ENCODE measurements around the gene AP1S1.

AP1S1 gene

GRCh38 chr7:101165075-101165957, 11.0 kb downstream of the AP1S1 start, which contains the start of gene VGF:
VGF (minus strand) TSS chr7:101165569; CDS start chr7:101164843, 726 bp downstream.
- Histone ChIP-seq H3K4me3 (ENCODE audit: insufficient read depth, low read depth, low read length, poor library complexity, severe bottlenecking) (no peak within 1 kb of the TSS), H3K4me1 (ENCODE audit: control insufficient read depth, insufficient read depth, low read length, poor library complexity, severe bottlenecking) (peaks cover 49% of the 10 kb centered on the region), H3K9me3 (ENCODE audit: control insufficient read depth, low read length) (no peaks in the 10 kb centered on the region), H3K27ac (ENCODE audit: insufficient read depth, low read length, poor library complexity, severe bottlenecking) (no peak within 1 kb of the TSS), H3K36me3 (ENCODE audit: control insufficient read depth, insufficient read depth, low read length) (no peaks in the 10 kb centered on the region), H3K27me3 (replicated peaks; ENCODE audit: control insufficient read depth, insufficient read depth, low read length, poor library complexity, severe bottlenecking) (peaks cover 82% of the 10 kb centered on the region)
- DNase-seq = peak; percentile 80 to 87 (median 83)

- no peaks in the 10 kb centered on the region for H3K36me3 ChIP-seq (ENCODE audit: control insufficient read depth, insufficient read depth, low read length)
- H3K9me3 ChIP-seq (ENCODE audit: control insufficient read depth, low read length) = no peaks in the 10 kb centered on the region
- H3K4me3 ChIP-seq (ENCODE audit: insufficient read depth, low read depth, low read length, poor library complexity, severe bottlenecking) = no peak overlapping the region
- H3K4me1 ChIP-seq (ENCODE audit: control insufficient read depth, insufficient read depth, low read length, poor library complexity, severe bottlenecking) = peaks cover 56% of the 10 kb centered on the region
- peaks cover 88% of the 10 kb centered on the region for H3K27me3 ChIP-seq (replicated peaks; ENCODE audit: control insufficient read depth, insufficient read depth, low read length, poor library complexity, severe bottlenecking)
- H3K27ac ChIP-seq (ENCODE audit: insufficient read depth, low read length, poor library complexity, severe bottlenecking) = no peak overlapping the region
- DNase-seq = no peak
These were observed 11.8 kb downstream of the AP1S1 start for GRCh38 chr7:101165958-101166647.

DNA sequence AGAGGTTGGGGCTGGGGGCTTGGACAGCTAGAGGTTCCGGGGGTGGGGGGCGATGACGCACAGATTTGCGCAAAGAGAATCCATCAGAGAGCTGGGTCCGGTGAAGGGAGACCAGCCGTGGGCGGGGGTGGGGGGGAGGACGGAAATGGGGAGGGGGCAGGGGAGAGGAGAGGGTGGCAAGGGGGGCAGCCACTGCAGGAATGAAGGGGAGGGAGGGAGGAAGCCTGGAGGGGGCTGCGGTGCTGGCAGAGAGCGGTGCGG, 12.3 kb downstream of the AP1S1 start:
- no peaks in the 10 kb centered on the region for H3K9me3 ChIP-seq (ENCODE audit: control insufficient read depth, low read length)
- H3K27ac ChIP-seq (ENCODE audit: insufficient read depth, low read length, poor library complexity, severe bottlenecking) = no peak overlapping the region
- H3K4me3 ChIP-seq (ENCODE audit: insufficient read depth, low read depth, low read length, poor library complexity, severe bottlenecking) = no peak overlapping the region
- DNase-seq = no peak
- peaks cover 61% of the 10 kb centered on the region for H3K4me1 ChIP-seq (ENCODE audit: control insufficient read depth, insufficient read depth, low read length, poor library complexity, severe bottlenecking)
- H3K27me3 ChIP-seq (replicated peaks; ENCODE audit: control insufficient read depth, insufficient read depth, low read length, poor library complexity, severe bottlenecking) = peaks cover 88% of the 10 kb centered on the region
- no peaks in the 10 kb centered on the region for H3K36me3 ChIP-seq (ENCODE audit: control insufficient read depth, insufficient read depth, low read length)

- Histone ChIP-seq H3K27ac (ENCODE audit: insufficient read depth, low read length, poor library complexity, severe bottlenecking) (no peak overlapping the region), H3K9me3 (ENCODE audit: control insufficient read depth, low read length) (no peaks in the 10 kb centered on the region), H3K27me3 (replicated peaks; ENCODE audit: control insufficient read depth, insufficient read depth, low read length, poor library complexity, severe bottlenecking) (peaks cover 88% of the 10 kb centered on the region), H3K4me1 (ENCODE audit: control insufficient read depth, insufficient read depth, low read length, poor library complexity, severe bottlenecking) (peaks cover 66% of the 10 kb centered on the region), H3K36me3 (ENCODE audit: control insufficient read depth, insufficient read depth, low read length) (no peaks in the 10 kb centered on the region), H3K4me3 (ENCODE audit: insufficient read depth, low read depth, low read length, poor library complexity, severe bottlenecking) (no peak overlapping the region)
- DNase-seq = no peak
These were observed 12.8 kb downstream of the AP1S1 start for GRCh38 chr7:101166909-101167644.

DNA sequence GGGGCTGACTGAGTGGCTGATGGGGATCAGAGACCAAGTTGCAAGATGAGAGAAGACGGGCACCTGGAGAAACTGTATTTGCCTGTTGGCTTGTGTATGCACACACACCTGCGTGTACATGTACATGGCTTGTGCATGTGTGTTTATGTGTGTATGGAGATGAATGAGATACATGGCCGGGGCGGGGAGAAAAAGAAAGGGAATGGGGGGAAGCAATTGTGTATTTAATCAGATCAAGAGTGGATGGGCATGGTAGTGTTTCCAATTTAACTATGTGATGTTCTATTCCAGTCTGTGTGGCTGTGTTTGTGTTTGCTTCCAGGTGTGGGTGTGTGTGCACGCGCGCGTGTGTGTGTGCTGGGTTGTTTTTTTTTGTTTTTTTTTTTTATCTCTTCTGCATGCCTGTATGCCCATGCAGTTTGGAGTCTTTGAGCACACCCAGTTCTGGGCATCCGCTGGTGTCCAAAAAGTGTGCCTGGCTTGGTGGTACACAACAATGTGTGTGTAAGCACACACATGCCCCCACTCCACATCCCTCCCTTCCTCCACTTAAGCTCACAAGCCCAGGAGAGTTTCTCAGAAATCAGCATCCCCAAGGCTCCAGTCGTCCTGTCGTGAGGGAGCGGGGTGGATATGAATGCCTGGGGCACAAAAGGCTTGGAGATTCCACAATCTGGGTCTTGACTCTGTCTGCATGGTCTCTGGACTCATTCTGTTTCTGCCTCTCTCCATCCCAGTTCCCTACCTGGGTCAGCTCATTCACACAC, 13.6 kb downstream of the AP1S1 start:
- Histone ChIP-seq H3K4me1 (ENCODE audit: control insufficient read depth, insufficient read depth, low read length, poor library complexity, severe bottlenecking) (peaks cover 68% of the 10 kb centered on the region), H3K27me3 (replicated peaks; ENCODE audit: control insufficient read depth, insufficient read depth, low read length, poor library complexity, severe bottlenecking) (peaks cover 88% of the 10 kb centered on the region)
- no peak for DNase-seq

DNA sequence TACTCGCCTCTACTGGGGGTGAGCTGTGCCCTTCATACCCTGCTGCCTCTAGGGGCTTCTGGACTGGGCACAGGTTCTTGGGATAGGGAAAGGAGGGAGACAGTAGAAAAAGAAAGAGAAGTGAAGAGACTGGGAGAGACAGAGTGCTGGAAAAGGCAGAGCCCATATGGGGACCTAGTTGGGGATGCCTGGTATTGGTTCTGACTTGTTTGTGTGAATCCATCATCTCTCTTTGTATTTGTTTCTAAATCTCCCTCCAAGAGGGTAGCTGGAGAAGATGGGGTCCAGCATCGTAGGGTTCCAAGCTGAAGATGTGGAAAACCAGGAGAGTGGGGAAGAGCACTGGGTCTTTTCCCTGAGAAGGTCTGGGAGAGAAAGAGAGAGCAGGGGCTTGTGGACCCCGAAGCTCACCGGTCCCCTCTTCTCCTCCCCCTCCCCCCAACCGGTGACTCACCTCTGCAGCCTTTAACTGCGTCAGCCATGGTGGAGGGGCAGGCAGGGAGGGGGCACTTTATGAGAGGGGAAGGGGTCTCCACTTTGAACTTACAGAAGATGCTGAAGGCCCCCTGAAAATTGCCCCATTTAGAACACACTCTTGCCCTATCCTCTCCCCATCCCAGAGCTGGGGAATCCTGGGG, 14.3 kb downstream of the AP1S1 start:
- Histone ChIP-seq H3K9me3 (ENCODE audit: control insufficient read depth, low read length) (no peaks in the 10 kb centered on the region), H3K27ac (ENCODE audit: insufficient read depth, low read length, poor library complexity, severe bottlenecking) (no peak overlapping the region), H3K36me3 (ENCODE audit: control insufficient read depth, insufficient read depth, low read length) (no peaks in the 10 kb centered on the region), H3K4me3 (ENCODE audit: insufficient read depth, low read depth, low read length, poor library complexity, severe bottlenecking) (no peak overlapping the region), H3K27me3 (replicated peaks; ENCODE audit: control insufficient read depth, insufficient read depth, low read length, poor library complexity, severe bottlenecking) (peaks cover 95% of the 10 kb centered on the region), H3K4me1 (ENCODE audit: control insufficient read depth, insufficient read depth, low read length, poor library complexity, severe bottlenecking) (peaks cover 72% of the 10 kb centered on the region)
- no peak for DNase-seq

More for the DNA sequence above, 13.6 kb downstream of the AP1S1 start:
- H3K9me3 ChIP-seq (ENCODE audit: control insufficient read depth, low read length) = no peaks in the 10 kb centered on the region
- H3K36me3 ChIP-seq (ENCODE audit: control insufficient read depth, insufficient read depth, low read length) = no peaks in the 10 kb centered on the region
- no peak overlapping the region for H3K27ac ChIP-seq (ENCODE audit: insufficient read depth, low read length, poor library complexity, severe bottlenecking)
- no peak overlapping the region for H3K4me3 ChIP-seq (ENCODE audit: insufficient read depth, low read depth, low read length, poor library complexity, severe bottlenecking)

GRCh38 chr7:101169110-101169837, 15.0 kb downstream of the AP1S1 start:
- Histone ChIP-seq H3K27ac (ENCODE audit: insufficient read depth, low read length, poor library complexity, severe bottlenecking) (no peak overlapping the region), H3K36me3 (ENCODE audit: control insufficient read depth, insufficient read depth, low read length) (no peaks in the 10 kb centered on the region), H3K4me1 (ENCODE audit: control insufficient read depth, insufficient read depth, low read length, poor library complexity, severe bottlenecking) (peaks cover 68% of the 10 kb centered on the region), H3K4me3 (ENCODE audit: insufficient read depth, low read depth, low read length, poor library complexity, severe bottlenecking) (peak overlapping the region; percentile 2), H3K27me3 (replicated peaks; ENCODE audit: control insufficient read depth, insufficient read depth, low read length, poor library complexity, severe bottlenecking) (peaks cover 97% of the 10 kb centered on the region), H3K9me3 (ENCODE audit: control insufficient read depth, low read length) (no peaks in the 10 kb centered on the region)
- DNase-seq = no peak

DNA sequence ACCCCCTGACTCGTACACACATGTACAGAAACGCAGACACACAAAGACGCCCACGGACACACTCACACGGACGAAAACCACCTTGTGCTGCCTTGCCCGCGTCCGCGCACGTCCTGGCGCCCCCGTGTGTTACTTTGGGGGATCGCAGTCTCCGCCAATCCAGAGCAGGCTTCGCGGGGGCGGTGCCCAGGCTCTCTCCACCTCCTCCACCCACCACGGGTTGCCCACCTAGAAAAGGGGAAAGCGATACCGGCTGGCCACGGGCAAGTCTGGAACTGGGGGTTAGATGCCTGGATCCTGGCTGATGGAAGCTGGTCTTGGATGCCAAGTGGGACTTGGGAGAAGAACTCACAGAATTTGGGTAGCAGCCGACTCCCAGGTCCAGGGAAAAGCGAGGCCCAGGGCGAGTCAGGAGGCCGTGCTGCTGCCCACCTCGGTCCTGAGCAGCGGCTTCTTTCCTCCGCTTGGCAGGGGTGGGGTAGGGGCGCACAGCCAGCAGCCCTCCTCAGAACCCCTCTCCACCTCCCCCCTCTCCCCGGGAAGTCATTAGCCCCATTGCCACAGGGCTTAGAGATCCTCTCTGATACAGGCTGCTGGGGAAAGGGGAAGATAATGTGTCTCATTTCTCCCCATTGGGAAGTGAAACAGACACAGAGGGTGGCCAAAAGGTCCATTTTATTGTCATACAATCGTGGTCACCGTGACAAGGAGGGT, 15.7 kb downstream of the AP1S1 start:
- peaks cover 95% of the 10 kb centered on the region for H3K27me3 ChIP-seq (replicated peaks; ENCODE audit: control insufficient read depth, insufficient read depth, low read length, poor library complexity, severe bottlenecking)
- peaks cover 64% of the 10 kb centered on the region for H3K4me1 ChIP-seq (ENCODE audit: control insufficient read depth, insufficient read depth, low read length, poor library complexity, severe bottlenecking)
- H3K9me3 ChIP-seq (ENCODE audit: control insufficient read depth, low read length) = no peaks in the 10 kb centered on the region

More for the DNA sequence above, 15.7 kb downstream of the AP1S1 start:
- peak overlapping the region; percentile 2 for H3K4me3 ChIP-seq (ENCODE audit: insufficient read depth, low read depth, low read length, poor library complexity, severe bottlenecking)
- peak; percentile 56 to 69 (median 58) for DNase-seq
- H3K36me3 ChIP-seq (ENCODE audit: control insufficient read depth, insufficient read depth, low read length) = no peaks in the 10 kb centered on the region
- H3K27ac ChIP-seq (ENCODE audit: insufficient read depth, low read length, poor library complexity, severe bottlenecking) = no peak overlapping the region
